Kidney (tissue), 14 donors: ENCODE measurements around the gene KCNQ1. TPM values are rescaled to one million over a fixed set of nuclear protein-coding genes. Genes with fewer than 3 reads are reported as not detected.
"Not testable (repeated sequence)": the region's sequence is repeated elsewhere in the genome, so short reads cannot be mapped to it uniquely, and the experiment has no call there.

Experiments used
- DNase-seq, 5 donors: peaks; one replicate each; pipeline ENCODE4 v3.0.0-alpha.2; 2013 to 2020
- FAIRE-seq: peaks from 2 replicates; lab custom pipeline; 2012; peaks lifted over from hg19 to GRCh38; lab: Jason Lieb, UNC
- H3K27ac ChIP-seq, 2 donors: one replicate each; pipeline ENCODE4 v1.7.0; 2013; ENCODE audit warnings: low read depth in 2 of 2, low read length in 2 of 2, inconsistent platforms in 1 of 2
- H3K27me3 ChIP-seq: one replicate; pipeline ENCODE4 v1.7.1; 2013; ENCODE audit warnings: low read length, inconsistent platforms; ENCODE audit not compliant: control insufficient read depth, insufficient read depth
- H3K36me3 ChIP-seq, 3 donors: one replicate each; pipeline versions ENCODE4 v1.7.0 to v1.7.1; 2013; ENCODE audit warnings: low read length in 3 of 3, control low read depth in 1 of 3, inconsistent platforms in 1 of 3; ENCODE audit not compliant: insufficient read depth in 3 of 3, control insufficient read depth in 2 of 3
- H3K4me1 ChIP-seq, 3 donors: one replicate each; pipeline versions ENCODE4 v1.7.0 to v1.7.1; 2013; ENCODE audit warnings: low read length in 3 of 3, inconsistent platforms in 1 of 3, low read depth in 1 of 3; ENCODE audit not compliant: control insufficient read depth in 2 of 3, insufficient read depth in 2 of 3
- H3K4me3 ChIP-seq, 3 donors: one replicate each; pipeline versions ENCODE4 v1.7.0 to v1.8.1; 2013; ENCODE audit warnings: low read length in 3 of 3, control low read depth in 1 of 3, inconsistent platforms in 1 of 3
- H3K9ac ChIP-seq, 3 donors: one replicate each; pipeline versions ENCODE4 v1.7.0 to v1.7.1; 2013; ENCODE audit warnings: low read length in 3 of 3, control low read depth in 1 of 3, inconsistent platforms in 1 of 3
- H3K9me3 ChIP-seq, 3 donors: one replicate each; pipeline versions ENCODE4 v1.7.0 to v1.7.1; 2013; ENCODE audit warnings: low read length in 3 of 3, control low read depth in 1 of 3, inconsistent platforms in 1 of 3; ENCODE audit not compliant: control insufficient read depth in 2 of 3, insufficient read depth in 1 of 3
- intact Hi-C: fragments of 100-400 bp; cut with DNase I; formaldehyde crosslinking; loops from one replicate; pipeline ENCODE4 v1.11.1; 2022
- polyA plus RNA-seq: library from polyadenylated mRNA; stranded (reverse); fragments of 350-450 nt; fragmentation: Illumina TruSeq; extraction: RNeasy Lipid Tissue Mini Kit (QIAGEN cat#74804); gene quantifications from one replicate; pipeline ENCODE4 v1.2.3, GENCODE V29; 2014; ENCODE audit warnings: low read depth, low replicate concordance; ENCODE audit not compliant: insufficient read depth
- total RNA-seq: library from RNA; stranded (reverse); fragmentation: NEBNext Ultra II Directional; extraction: Animal tissue kit (Norgen Biotek cat#: 25700); gene quantifications from one replicate; pipeline ENCODE4 v1.2.1, GENCODE V29; 2021
- TF ChIP-seq, protein P1 (sequence below): IDR thresholded peaks from 3 replicates; pipeline ENCODE4 v1.5.1; 2012; ENCODE audit warnings: mild to moderate bottlenecking, moderate library complexity, borderline replicate concordance; ENCODE audit not compliant: insufficient read depth; ENCODE audit errors: extremely low read depth
- donor health status: control.
- donor health status: control.
- donor health status: control.
- donor health status: control.
- donor health status: control.
- donor health status: DM: yes; HTN: yes; CAD: no.
- donor health status: Normal renal cell carcinoma (clear cell type).

Gene KCNQ1
- total and polyA plus RNA-seq, 2 donors from 2014 or later, result 45.5 to 49.4 TPM

DNA sequence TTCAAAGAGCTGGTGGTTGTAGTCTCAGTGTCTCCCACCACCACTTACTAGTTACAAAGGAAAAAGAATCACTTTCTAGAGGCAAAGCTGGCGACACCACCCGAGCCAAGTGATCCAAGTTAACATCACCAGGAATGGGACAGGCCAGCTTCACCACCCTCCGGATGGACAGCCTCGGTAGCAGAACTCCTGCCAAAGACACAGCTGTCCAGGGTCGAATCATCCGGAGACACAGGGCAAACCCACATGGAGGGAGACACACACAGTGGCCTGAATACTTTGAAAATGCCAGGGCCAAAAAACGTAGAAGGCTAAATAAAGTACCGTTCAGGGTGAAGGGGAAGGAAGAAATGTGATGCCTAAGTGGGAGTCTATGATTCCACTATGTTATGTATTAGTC is 33.1 kb downstream of the KCNQ1 start:
- H3K36me3 ChIP-seq, result no peaks in the 10 kb centered on the region
- H3K4me1 ChIP-seq, result peaks cover 0 to 9% (median 0%) of the 10 kb centered on the region in 3 donors
- no peak overlapping the region for H3K9ac ChIP-seq
- DNase-seq (no peak), FAIRE-seq (no peak)
- H3K9me3 ChIP-seq, result no peaks in the 10 kb centered on the region
- TF ChIP-seq, protein P1, sequence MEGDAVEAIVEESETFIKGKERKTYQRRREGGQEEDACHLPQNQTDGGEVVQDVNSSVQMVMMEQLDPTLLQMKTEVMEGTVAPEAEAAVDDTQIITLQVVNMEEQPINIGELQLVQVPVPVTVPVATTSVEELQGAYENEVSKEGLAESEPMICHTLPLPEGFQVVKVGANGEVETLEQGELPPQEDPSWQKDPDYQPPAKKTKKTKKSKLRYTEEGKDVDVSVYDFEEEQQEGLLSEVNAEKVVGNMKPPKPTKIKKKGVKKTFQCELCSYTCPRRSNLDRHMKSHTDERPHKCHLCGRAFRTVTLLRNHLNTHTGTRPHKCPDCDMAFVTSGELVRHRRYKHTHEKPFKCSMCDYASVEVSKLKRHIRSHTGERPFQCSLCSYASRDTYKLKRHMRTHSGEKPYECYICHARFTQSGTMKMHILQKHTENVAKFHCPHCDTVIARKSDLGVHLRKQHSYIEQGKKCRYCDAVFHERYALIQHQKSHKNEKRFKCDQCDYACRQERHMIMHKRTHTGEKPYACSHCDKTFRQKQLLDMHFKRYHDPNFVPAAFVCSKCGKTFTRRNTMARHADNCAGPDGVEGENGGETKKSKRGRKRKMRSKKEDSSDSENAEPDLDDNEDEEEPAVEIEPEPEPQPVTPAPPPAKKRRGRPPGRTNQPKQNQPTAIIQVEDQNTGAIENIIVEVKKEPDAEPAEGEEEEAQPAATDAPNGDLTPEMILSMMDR, result no peak
- H3K27ac ChIP-seq, result no peak overlapping the region
- H3K27me3 ChIP-seq, result no peaks in the 10 kb centered on the region
- intact Hi-C loops, result no loop called here
- H3K4me3 ChIP-seq, result no peak overlapping the region

DNA sequence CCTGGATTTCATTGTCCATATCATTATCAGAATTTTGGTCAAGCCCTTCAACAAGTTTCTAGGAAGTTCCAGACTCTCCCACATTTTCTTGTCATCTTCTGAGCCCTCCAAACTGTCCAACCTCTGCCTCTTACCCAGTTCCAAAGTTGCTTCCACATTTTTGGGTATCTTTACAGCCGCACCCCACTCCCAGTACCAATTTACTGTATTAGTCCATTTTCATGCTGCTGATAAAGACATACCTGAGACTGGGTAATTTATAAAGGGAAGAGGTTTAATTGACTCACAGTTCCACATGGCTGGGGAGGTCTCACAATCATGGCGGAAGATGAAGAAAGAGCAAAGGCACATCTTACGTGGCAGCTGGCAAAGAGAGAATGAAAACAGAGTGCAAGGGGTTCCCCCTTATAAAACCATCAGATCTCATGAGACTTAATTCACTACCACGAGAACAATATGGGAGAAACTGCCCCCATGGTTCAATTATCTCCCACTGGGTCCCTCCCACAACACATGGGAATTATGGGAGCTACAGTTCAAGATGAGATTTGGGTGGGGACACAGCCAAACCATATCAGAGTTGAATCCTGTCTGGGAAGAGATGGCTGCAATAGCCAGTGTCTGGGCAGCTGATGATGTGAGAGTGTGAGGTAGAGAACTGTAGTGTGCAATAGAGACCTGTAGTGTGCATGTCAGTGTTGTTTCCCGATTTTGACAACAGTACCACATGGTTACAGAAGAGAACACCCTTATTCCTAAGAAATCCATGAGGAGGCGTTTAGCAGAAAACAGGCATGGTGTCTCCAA is 35.5 kb downstream of the KCNQ1 start:
- FAIRE-seq, H3K9me3 ChIP-seq, DNase-seq, H3K27ac ChIP-seq, H3K36me3 ChIP-seq, H3K4me1 ChIP-seq, H3K27me3 ChIP-seq, H3K9ac ChIP-seq, intact Hi-C loops, H3K4me3 ChIP-seq: not testable (repeated sequence)

DNA sequence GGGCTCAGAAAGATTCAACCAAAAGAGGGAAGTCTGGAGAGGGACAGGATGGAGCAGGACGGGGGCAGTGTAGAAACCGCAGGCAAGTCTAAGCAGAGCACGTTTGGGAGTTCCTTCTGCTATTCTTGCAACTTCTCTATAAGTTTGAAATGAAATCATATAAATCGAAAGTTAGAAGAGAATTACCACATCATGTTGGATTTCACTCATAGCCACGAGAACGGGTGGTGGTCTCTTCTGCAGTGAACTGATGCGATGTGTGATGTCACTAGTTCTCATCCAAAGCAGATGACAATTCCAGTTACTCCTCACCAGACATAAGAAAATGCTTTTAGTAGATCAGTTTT is 36.0 kb downstream of the KCNQ1 start:
- TF ChIP-seq, protein P1, result no peak
- H3K27ac ChIP-seq, result no peak overlapping the region
- H3K4me3 ChIP-seq, result no peak overlapping the region
- DNase-seq (no peak), FAIRE-seq (no peak)
- H3K4me1 ChIP-seq, result peaks cover 0 to 10% (median 0%) of the 10 kb centered on the region in 3 donors
- H3K27me3 ChIP-seq, result no peaks in the 10 kb centered on the region
- no peaks in the 10 kb centered on the region for H3K9me3 ChIP-seq
- intact Hi-C loops, result no loop called here
- H3K36me3 ChIP-seq, result no peaks in the 10 kb centered on the region
- no peak overlapping the region for H3K9ac ChIP-seq

DNA sequence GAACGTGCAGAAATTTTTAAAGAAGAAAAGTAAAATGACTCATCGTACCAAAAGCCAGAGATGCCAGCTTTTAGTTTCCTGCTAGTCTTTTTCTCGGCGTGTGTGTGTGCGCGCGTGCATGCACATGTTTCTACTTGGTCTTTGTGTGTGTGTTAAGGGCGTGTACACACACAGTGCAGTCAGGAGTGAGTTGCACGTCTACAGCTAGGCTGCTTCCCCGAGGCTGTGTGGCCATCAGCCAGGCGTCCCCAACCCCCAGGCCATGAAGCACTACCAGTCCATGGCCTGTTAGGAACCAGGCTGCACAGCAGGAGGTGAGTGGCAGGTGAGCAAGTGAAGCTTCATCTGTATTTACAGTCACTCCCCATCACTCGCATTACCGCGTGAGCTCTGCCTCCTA is 36.4 kb downstream of the KCNQ1 start:
- Histone ChIP-seq H3K4me3 (no peak overlapping the region), H3K9ac (no peak overlapping the region), H3K9me3 (no peaks in the 10 kb centered on the region), H3K27ac (peak overlapping the region; percentile 6 to 32), H3K36me3 (no peaks in the 10 kb centered on the region), H3K27me3 (no peaks in the 10 kb centered on the region), H3K4me1 (peaks cover 0 to 10% (median 0%) of the 10 kb centered on the region in 3 donors)
- FAIRE-seq, result no peak
- TF ChIP-seq, protein P1, result no peak
- intact Hi-C loops, result no loop called here
- DNase-seq, result no peak
